22Rv1 (cell line): ENCODE data around the gene BCAT1.

Source experiments
- H3K27ac ChIP-seq: fragments of 450-650 bp; 2 replicates; pipeline ENCODE4 v1.5.1; 2017
- ZFX ChIP-seq: fragments of 450-650 bp; IDR thresholded peaks from 2 replicates; pipeline ENCODE4 v1.6.1; 2017; ENCODE audit warnings: antibody characterized with exemption, borderline replicate concordance
- TF ChIP-seq, protein P1 (sequence below): fragments of 450-650 bp; IDR thresholded peaks from 2 replicates; pipeline ENCODE4 v1.5.1; 2017; ENCODE audit warnings: mild to moderate bottlenecking

Gene BCAT1, protein sequence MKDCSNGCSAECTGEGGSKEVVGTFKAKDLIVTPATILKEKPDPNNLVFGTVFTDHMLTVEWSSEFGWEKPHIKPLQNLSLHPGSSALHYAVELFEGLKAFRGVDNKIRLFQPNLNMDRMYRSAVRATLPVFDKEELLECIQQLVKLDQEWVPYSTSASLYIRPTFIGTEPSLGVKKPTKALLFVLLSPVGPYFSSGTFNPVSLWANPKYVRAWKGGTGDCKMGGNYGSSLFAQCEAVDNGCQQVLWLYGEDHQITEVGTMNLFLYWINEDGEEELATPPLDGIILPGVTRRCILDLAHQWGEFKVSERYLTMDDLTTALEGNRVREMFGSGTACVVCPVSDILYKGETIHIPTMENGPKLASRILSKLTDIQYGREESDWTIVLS

DNA sequence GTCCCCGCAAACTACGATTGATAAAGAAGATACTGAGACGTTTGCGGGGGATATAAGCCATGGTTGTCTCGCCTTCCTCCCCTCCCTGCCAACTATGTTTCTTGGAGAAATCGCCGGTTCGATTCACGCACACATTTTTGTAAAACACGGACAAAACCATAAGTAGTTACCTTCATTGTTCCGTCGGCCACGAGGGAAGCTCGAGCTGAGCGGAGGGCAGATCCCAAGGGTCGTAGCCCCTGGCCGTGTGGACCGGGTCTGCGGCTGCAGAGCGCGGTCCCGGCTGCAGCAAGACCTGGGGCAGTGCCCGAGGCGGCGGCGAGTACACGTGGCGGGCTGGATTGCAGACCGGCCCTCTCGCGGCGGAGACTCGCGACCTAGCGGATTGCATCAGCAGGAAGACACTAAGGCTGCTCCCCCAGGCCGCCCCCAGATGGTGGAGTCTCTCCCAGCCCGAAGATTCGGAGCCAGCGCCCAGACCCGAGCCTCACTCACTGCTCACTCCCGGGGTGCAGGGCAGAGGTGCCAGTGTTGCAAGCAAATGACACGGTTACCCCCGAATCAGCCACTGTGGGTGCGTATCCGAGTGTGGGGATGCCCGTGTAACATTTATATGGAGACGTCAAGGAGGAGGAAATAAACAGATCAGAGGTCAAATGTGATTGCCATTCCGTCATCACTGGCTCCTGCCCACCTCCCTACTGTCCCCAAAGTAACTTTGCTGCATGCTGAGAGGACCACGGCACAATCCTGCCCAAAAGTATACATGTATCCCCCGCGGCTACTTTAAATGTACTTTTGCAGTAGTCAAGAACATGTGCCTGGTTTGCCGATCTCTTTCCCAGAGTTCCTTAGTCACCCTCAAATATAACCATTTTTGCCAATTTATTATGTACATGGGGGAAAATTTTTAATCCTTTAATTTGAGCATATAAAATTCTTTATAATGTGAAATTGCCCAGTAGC is at the start of gene BCAT1:
TSS of gene BCAT1 (minus strand) at position 345 of the 966 bp plus-strand sequence. CDS start at position 176, 169 bp downstream.
- TF ChIP-seq ZFX = no peak
- TF ChIP-seq, protein P1, sequence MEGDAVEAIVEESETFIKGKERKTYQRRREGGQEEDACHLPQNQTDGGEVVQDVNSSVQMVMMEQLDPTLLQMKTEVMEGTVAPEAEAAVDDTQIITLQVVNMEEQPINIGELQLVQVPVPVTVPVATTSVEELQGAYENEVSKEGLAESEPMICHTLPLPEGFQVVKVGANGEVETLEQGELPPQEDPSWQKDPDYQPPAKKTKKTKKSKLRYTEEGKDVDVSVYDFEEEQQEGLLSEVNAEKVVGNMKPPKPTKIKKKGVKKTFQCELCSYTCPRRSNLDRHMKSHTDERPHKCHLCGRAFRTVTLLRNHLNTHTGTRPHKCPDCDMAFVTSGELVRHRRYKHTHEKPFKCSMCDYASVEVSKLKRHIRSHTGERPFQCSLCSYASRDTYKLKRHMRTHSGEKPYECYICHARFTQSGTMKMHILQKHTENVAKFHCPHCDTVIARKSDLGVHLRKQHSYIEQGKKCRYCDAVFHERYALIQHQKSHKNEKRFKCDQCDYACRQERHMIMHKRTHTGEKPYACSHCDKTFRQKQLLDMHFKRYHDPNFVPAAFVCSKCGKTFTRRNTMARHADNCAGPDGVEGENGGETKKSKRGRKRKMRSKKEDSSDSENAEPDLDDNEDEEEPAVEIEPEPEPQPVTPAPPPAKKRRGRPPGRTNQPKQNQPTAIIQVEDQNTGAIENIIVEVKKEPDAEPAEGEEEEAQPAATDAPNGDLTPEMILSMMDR = no peak; the same call in 1 of the 2 replicates
- H3K27ac ChIP-seq = no peak within 1 kb of the TSS

DNA sequence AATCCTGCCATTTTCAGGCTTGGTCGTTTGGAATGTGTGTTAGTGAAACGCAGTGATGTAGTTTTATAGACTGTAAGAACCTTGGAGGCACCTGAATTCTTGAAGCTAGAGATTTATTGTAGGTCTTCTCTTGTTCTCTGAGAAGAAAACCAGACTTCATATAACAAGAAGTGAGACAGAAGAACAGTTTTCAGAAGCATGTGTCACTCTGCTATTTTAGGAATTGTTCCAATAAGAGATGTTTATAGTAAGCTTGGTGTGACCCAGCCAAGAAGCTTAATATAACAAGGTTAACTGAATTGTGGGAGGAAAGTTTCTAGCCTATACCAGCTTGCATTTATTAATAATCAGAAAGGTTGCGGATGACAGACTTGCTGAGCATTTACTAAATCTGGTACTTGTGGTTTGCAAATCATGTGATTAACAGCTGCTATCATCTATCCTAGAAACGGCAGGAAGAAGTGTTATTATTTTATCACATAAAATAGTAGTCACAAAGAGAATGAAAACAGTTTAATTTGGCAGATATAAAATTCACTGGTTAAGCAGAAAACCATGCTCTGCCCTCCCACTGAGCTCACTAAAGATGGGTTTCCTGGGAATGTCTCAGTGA is 49.2 kb upstream of the BCAT1 start:
- no peak overlapping the region for H3K27ac ChIP-seq
- TF ChIP-seq ZFX = no peak
- TF ChIP-seq, protein P1 = no peak

DNA sequence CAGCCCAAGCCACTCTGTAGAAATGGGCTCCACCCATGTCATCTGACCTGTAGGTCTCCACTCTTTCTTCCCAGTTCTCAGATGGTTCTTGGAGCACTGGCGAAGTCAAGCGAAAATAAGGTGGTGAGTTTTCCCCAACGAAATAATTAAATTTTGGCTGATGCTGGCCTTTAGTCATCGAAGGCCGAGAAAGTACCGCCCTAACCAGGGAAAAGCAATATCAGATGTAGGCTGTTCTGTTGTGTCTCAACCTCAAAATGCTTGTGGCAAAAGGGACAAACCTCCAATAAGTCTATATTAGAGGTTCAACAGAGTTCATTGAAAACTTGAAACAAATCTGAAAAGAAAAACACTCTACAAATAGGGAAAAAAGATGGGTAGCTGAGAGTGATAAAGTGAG is 48.6 kb upstream of the BCAT1 start:
- H3K27ac ChIP-seq = no peak overlapping the region
- no peak for TF ChIP-seq ZFX
- TF ChIP-seq, protein P1 = no peak

DNA sequence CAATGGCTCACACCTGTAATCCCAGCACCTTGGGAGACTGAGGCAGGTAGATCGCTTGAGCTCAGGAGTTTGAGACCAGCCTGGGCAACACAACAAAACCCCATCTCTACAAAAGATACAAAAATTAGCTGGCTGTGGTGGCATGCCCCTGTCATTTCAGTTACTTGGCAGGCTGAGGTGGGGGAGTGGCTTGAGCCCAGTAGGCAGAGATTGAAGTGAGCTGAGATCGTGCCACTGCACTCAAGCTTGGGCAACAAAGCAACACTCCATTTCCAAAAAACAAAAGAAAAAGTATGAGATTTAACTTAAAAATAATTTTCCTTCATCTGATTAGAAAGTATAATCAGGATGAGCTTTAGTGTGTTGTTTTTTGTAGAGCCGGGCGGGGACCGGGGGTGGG is 47.9 kb upstream of the BCAT1 start:
- TF ChIP-seq ZFX = no peak
- TF ChIP-seq, protein P1 = no peak

DNA sequence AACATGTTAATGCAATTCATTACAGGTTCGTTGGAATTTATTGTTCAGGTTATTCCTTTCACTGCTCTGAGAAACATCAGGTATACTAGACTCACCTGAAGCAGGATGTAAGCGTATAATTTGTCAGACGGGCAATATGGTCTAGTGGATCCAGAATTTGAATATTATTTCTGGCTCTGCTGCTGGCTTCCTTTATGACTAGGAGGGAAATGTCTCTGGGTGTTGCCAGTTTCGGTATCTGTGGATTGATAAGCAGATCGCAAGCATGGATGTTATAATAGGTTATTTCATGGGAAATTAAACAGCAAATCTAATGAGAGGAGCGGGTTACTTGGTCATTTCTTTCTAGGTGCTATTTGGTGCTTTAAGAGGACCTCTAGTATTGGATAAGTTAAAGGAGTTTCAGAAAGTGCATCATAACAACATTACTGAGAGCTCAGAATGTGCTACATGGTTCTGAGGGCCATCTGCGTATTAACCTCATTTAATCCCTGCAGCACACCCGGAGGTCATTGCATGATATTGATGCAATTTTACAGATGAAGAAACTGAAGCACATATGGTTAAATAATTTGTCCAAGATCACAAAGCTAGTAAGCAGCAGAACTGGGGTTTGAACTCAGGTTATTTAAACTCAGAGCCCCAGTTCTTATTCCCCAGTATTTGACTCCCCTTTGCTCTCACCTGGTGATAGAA is 47.3 kb upstream of the BCAT1 start:
- H3K27ac ChIP-seq = no peak overlapping the region
- TF ChIP-seq, protein P1 = no peak
- no peak for TF ChIP-seq ZFX

More for the DNA sequence above, 47.9 kb upstream of the BCAT1 start:
- no peak overlapping the region for H3K27ac ChIP-seq

DNA sequence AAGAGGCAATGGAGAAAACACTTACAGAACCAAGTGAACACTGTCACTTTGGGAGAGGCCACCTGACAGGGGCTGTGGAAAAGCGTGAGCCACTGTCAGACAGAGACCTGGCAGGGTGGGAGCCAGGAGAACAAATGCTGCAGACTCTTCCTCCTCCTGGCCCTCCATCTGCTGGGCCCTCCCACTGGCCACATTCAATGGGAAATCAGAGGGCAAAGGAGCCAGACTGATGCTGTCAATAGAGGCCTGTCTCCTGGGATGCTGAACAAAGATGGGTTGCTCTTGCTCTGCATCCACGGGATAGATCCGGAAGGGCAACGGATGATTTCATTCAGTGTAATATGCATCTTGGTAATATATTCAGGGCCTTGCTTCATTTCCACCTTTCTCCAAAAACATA is 44.9 kb upstream of the BCAT1 start:
- TF ChIP-seq ZFX = no peak
- TF ChIP-seq, protein P1 = no peak
- no peak overlapping the region for H3K27ac ChIP-seq
